Smooth muscle cell (in vitro differentiated cells): ENCODE results near the gene ZNF560. TPM values are rescaled to one million over a fixed set of nuclear protein-coding genes. Genes with fewer than 3 reads are reported as not detected.

Experiments
- DNase-seq: peaks from one replicate; lab custom pipeline; 2025; ENCODE audit not compliant: unreplicated experiment; lab: John Stamatoyannopoulos, UW
- H2AFZ ChIP-seq: fragments of 200-600 bp; sonication (generic); 2 replicates; pipeline ENCODE4 v1.6.0; 2016; ENCODE audit warnings: antibody characterized with exemption, low read depth, mild to moderate bottlenecking
- H3F3A ChIP-seq: fragments of 200-600 bp; sonication (generic); 2 replicates; pipeline ENCODE4 v1.6.0; 2017; ENCODE audit warnings: antibody characterized with exemption, low read depth
- H3K27ac ChIP-seq: fragments of 200-600 bp; sonication (generic); 2 replicates; pipeline ENCODE4 v1.5.1; 2016; ENCODE audit warnings: low read depth, mild to moderate bottlenecking
- H3K27me3 ChIP-seq: fragments of 200-600 bp; sonication (generic); 2 replicates; pipeline ENCODE4 v1.6.1; 2016; ENCODE audit warnings: low read depth, mild to moderate bottlenecking
- H3K36me3 ChIP-seq: fragments of 200-600 bp; sonication (generic); 2 replicates; pipeline ENCODE4 v1.5.1; 2016; ENCODE audit warnings: low read depth
- H3K4me1 ChIP-seq: fragments of 200-600 bp; sonication (generic); 2 replicates; pipeline ENCODE4 v1.5.1; 2016; ENCODE audit warnings: low read depth
- H3K4me2 ChIP-seq: fragments of 200-600 bp; sonication (generic); 2 replicates; pipeline ENCODE4 v1.6.0; 2016; ENCODE audit warnings: mild to moderate bottlenecking
- H3K4me3 ChIP-seq: fragments of 200-600 bp; sonication (generic); 2 replicates; pipeline ENCODE4 v1.5.1; 2016; ENCODE audit warnings: mild to moderate bottlenecking
- H3K79me2 ChIP-seq: fragments of 200-600 bp; sonication (generic); 2 replicates; pipeline ENCODE4 v1.6.0; 2016; ENCODE audit warnings: low read depth, mild to moderate bottlenecking
- H3K9ac ChIP-seq: fragments of 200-600 bp; sonication (generic); 2 replicates; pipeline ENCODE4 v1.6.0; 2016; ENCODE audit warnings: low read depth
- H3K9me3 ChIP-seq: fragments of 200-600 bp; sonication (generic); replicated peaks from 2 replicates; pipeline ENCODE4 v1.5.1; 2016; ENCODE audit warnings: low read depth
- H4K20me1 ChIP-seq: fragments of 200-600 bp; sonication (generic); 2 replicates; pipeline ENCODE4 v1.6.0; 2016; ENCODE audit warnings: low read depth
- WGBS: methylation state at CpG from one replicate; pipeline ENCODE4 v1.1.7; 2016; ENCODE audit warnings: low lambda C conversion rate; 5-methylcytosine and 5-hydroxymethylcytosine counted together
- polyA plus RNA-seq: library from polyadenylated mRNA; unstranded; fragments of >200 nt; fragmentation: Nextera tagmentation; extraction: Ambion mirVana; gene quantifications from 2 replicates; pipeline ENCODE4 v1.2.1, GENCODE V29; 2016
- total RNA-seq: library from RNA; depleted of rRNA; stranded (reverse); fragments of >200 nt; gene quantifications from 2 replicates; pipeline ENCODE4 v1.2.3, GENCODE V29; 2014
- TF ChIP-seq, protein P1 (sequence below): fragments of 200-600 bp; sonication (generic); IDR thresholded peaks from 2 replicates; pipeline ENCODE4 v1.5.1; 2017; ENCODE audit warnings: borderline replicate concordance, mild to moderate bottlenecking, antibody characterized with exemption; ENCODE audit not compliant: insufficient read depth, poor library complexity, severe bottlenecking

Gene ZNF560
- total and polyA plus RNA-seq, 2 experiments from 2014 or later, result not detected

DNA sequence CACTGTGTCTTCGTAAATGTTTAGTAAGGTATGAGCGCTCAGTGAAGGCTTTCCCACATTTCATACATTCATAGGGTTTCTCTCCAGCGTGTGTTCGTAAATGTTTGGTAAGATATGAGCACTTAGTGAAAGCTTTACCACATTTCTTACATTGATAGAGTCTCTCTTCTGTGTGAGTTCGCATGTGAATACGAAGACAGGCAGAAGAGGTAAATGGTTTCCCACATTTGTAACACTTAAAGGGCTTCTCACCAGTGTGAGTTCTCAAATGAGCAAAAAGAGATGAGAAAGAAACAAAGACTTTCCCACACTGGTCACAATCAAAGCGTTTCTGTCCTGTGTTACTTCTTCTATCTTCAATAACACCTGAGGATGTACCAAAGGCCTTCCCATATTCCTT, 31.3 kb downstream of the ZNF560 start:
- Histone ChIP-seq H3K36me3 (no peaks in the 10 kb centered on the region), H3K4me2 (no peak overlapping the region), H3K4me3 (no peak overlapping the region), H3K79me2 (no peaks in the 10 kb centered on the region), H3F3A (no peaks in the 10 kb centered on the region), H3K9me3 (peaks cover 14% of the 10 kb centered on the region), H4K20me1 (no peaks in the 10 kb centered on the region), H3K27me3 (no peaks in the 10 kb centered on the region), H3K27ac (no peak overlapping the region), H2AFZ (no peak overlapping the region), H3K9ac (no peak overlapping the region), H3K4me1 (no peaks in the 10 kb centered on the region)
- WGBS, result 79% methylated on average over 7 of the region's 7 CpGs
- TF ChIP-seq, protein P1, sequence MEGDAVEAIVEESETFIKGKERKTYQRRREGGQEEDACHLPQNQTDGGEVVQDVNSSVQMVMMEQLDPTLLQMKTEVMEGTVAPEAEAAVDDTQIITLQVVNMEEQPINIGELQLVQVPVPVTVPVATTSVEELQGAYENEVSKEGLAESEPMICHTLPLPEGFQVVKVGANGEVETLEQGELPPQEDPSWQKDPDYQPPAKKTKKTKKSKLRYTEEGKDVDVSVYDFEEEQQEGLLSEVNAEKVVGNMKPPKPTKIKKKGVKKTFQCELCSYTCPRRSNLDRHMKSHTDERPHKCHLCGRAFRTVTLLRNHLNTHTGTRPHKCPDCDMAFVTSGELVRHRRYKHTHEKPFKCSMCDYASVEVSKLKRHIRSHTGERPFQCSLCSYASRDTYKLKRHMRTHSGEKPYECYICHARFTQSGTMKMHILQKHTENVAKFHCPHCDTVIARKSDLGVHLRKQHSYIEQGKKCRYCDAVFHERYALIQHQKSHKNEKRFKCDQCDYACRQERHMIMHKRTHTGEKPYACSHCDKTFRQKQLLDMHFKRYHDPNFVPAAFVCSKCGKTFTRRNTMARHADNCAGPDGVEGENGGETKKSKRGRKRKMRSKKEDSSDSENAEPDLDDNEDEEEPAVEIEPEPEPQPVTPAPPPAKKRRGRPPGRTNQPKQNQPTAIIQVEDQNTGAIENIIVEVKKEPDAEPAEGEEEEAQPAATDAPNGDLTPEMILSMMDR, result no peak
- no peak for DNase-seq

DNA sequence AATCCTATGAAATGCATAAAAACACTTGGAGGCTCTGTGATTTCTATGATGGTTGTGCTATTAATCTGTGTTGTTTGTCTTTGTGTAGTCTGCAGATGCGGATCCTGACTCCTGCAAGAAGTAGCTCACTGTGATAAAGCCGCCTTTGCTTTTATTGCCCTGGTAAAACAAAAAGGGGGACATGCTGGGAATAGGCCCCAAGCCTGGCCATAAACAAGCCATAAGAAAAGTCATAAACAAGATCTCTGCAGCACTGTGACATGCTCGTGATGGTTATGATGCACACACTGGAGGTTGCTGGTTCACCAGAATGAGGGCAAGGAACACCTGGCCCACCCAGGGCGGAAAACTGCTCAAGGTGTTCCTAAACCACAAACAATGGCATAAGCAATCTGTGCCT, 36.5 kb downstream of the ZNF560 start:
- Histone ChIP-seq H3K36me3 (no peaks in the 10 kb centered on the region), H3K79me2 (no peaks in the 10 kb centered on the region), H3K27me3 (no peaks in the 10 kb centered on the region), H4K20me1 (no peaks in the 10 kb centered on the region), H3K9ac (no peak overlapping the region), H3K9me3 (peaks cover 31% of the 10 kb centered on the region), H3K4me3 (no peak overlapping the region), H3F3A (no peaks in the 10 kb centered on the region), H2AFZ (no peak overlapping the region), H3K27ac (no peak overlapping the region), H3K4me2 (no peak overlapping the region), H3K4me1 (no peaks in the 10 kb centered on the region)
- TF ChIP-seq, protein P1, result no peak
- WGBS, result 73% methylated on average over 4 of the region's 4 CpGs
- no peak for DNase-seq

DNA sequence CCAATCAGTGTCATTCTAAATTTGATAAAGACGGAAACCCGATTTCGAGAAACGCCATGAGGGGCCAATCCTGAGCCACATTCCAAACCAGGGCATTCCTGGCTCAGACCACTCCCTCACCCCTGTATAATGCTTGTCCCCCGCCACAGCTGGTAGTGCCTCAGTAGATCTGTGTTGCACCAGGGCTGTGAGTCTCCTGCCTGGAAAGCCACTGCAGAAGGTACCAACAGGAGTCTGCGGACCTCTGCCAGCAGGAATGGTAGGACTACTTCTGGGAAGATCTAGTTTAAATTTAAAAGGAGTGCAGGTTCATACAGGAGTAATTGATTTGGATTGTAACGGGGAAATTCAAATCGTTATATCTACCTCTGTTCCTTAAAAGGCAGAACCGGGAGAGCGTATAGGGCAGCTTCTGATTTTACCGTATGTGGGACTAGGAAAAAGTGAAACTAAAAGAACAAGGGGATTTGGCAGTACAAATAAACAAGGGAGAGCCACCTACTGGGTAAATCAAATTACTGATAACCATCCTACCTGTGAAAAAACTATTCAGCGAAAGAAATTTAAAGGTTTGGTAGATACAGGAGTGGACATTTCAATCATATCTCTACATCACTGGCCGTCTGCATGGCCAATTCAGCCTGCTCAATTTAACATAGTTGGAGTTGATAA, 42.3 kb downstream of the ZNF560 start:
- no peaks in the 10 kb centered on the region for H3K4me1 ChIP-seq
- H3K27me3 ChIP-seq, result no peaks in the 10 kb centered on the region
- no peaks in the 10 kb centered on the region for H3K36me3 ChIP-seq
- H3K79me2 ChIP-seq, result no peaks in the 10 kb centered on the region
- H3K9me3 ChIP-seq, result peaks cover 43% of the 10 kb centered on the region
- DNase-seq, result no peak
- no peaks in the 10 kb centered on the region for H3F3A ChIP-seq
- no peak overlapping the region for H2AFZ ChIP-seq
- TF ChIP-seq, protein P1, result no peak
- WGBS, result 86% methylated on average over 13 of the region's 13 CpGs
- no peak overlapping the region for H3K4me2 ChIP-seq
- no peaks in the 10 kb centered on the region for H4K20me1 ChIP-seq
- H3K4me3 ChIP-seq, result no peak overlapping the region
- H3K9ac ChIP-seq, result no peak overlapping the region
- H3K27ac ChIP-seq, result no peak overlapping the region

DNA sequence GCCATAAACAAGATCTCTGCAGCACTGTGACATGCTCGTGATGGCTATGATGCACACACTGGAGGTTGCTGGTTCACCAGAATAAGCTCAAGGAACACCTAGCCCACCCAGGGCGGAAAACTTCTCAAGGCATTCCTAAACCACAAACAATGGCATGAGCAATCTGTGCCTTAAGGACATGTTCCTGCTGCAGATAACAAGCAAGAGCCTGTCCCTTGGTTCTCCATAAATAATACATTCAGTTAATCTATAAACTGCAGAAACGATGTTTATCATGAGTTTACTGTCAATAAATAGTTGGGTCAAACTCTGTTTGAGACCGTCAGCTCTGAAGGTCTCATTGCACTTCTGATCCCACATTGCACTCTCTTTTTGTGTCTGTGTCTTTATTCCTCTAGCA, 44.5 kb downstream of the ZNF560 start:
- TF ChIP-seq, protein P1, result no peak
- Histone ChIP-seq H3K4me3 (no peak overlapping the region), H3K27ac (no peak overlapping the region), H4K20me1 (no peaks in the 10 kb centered on the region), H3F3A (no peaks in the 10 kb centered on the region), H3K4me2 (no peak overlapping the region), H3K9ac (no peak overlapping the region), H3K27me3 (no peaks in the 10 kb centered on the region), H3K36me3 (no peaks in the 10 kb centered on the region), H2AFZ (no peak overlapping the region), H3K4me1 (no peaks in the 10 kb centered on the region), H3K79me2 (no peaks in the 10 kb centered on the region), H3K9me3 (peaks cover 46% of the 10 kb centered on the region)
- no peak for DNase-seq
- 92% methylated on average over 4 of the region's 4 CpGs for WGBS
